OCI-LY1 (cell line): ENCODE measurements around the gene ELMO1.

Source experiments
- EZH2 ChIP-seq: fragments of 200-600 bp; sonication (generic), shearing (Covaris generic); IDR thresholded peaks from 2 replicates; pipeline ENCODE4 v1.8.0; 2017; ENCODE audit warnings: borderline replicate concordance, mixed run types, mild to moderate bottlenecking, antibody characterized with exemption, low read length, moderate library complexity, mixed read lengths
- TF ChIP-seq, protein P1 (sequence below): fragments of 200-600 bp; sonication (generic), shearing (Covaris generic); IDR thresholded peaks from 2 replicates; pipeline ENCODE4 v1.5.1; 2017; ENCODE audit warnings: mild to moderate bottlenecking, antibody characterized with exemption, low read length, moderate library complexity, mixed read lengths

GRCh38 chr7:37119296-37119860, 329.3 kb downstream of the ELMO1 start:
- TF ChIP-seq, protein P1, sequence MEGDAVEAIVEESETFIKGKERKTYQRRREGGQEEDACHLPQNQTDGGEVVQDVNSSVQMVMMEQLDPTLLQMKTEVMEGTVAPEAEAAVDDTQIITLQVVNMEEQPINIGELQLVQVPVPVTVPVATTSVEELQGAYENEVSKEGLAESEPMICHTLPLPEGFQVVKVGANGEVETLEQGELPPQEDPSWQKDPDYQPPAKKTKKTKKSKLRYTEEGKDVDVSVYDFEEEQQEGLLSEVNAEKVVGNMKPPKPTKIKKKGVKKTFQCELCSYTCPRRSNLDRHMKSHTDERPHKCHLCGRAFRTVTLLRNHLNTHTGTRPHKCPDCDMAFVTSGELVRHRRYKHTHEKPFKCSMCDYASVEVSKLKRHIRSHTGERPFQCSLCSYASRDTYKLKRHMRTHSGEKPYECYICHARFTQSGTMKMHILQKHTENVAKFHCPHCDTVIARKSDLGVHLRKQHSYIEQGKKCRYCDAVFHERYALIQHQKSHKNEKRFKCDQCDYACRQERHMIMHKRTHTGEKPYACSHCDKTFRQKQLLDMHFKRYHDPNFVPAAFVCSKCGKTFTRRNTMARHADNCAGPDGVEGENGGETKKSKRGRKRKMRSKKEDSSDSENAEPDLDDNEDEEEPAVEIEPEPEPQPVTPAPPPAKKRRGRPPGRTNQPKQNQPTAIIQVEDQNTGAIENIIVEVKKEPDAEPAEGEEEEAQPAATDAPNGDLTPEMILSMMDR: no peak
- TF ChIP-seq EZH2: no peak
